Nephron (organoid): ENCODE results near the gene PRKN.

Experiments
- H3K27ac Mint-ChIP-seq, 3 experiments: 2 replicates each; pipeline ENCODE4 v1.8.0; 2020; ENCODE audit warnings: mixed read lengths in 3 of 3, mild to moderate bottlenecking in 2 of 3, moderate library complexity in 1 of 3
- H3K27me3 Mint-ChIP-seq: 2 replicates; pipeline ENCODE4 v1.8.0; 2021; ENCODE audit warnings: low read depth, mild to moderate bottlenecking, moderate library complexity, mixed read lengths
- H3K36me3 Mint-ChIP-seq: 2 replicates; pipeline ENCODE4 v1.8.0; 2020; ENCODE audit warnings: low read depth, mixed read lengths
- H3K4me1 Mint-ChIP-seq: 2 replicates; pipeline ENCODE4 v1.8.0; 2020; ENCODE audit warnings: mixed read lengths
- H3K4me3 Mint-ChIP-seq, 3 experiments: 2 replicates each; pipeline ENCODE4 v1.8.0; 2020; ENCODE audit warnings: mild to moderate bottlenecking in 3 of 3, mixed read lengths in 3 of 3, moderate library complexity in 2 of 3
- H3K9me3 Mint-ChIP-seq: 2 replicates; pipeline ENCODE4 v1.8.0; 2020; ENCODE audit warnings: mixed read lengths
- TF ChIP-seq, protein P1 (sequence below), 3 experiments: fragments of 200-600 bp; sonication (generic); IDR thresholded peaks; one replicate each; pipeline ENCODE4 v1.5.0; 2021; ENCODE audit warnings: antibody characterized with exemption in 3 of 3; ENCODE audit not compliant: unreplicated experiment in 3 of 3

PRKN gene

DNA sequence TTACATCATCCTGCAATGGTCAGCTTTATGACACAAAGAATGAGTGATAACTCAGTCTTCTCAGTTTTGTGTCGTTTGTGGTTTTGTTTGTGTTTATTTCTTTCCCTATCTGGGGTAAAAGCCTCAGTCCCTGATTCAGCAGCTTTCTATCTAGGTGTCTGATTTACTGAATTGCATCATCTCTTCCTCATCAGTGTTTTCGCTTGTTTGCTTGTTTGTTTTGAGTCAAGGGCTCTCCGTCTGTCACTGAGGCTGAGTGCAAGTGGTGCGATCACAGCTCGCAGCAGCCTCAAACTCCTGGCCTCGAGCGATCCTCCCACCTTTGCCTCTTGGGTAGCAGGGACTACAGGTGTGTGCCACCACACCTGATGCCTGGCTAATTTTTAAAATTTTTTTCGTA, 548.9 kb downstream of the PRKN start:
- Mint-ChIP-seq H3K36me3 (no peaks in the 10 kb centered on the region), H3K4me1 (peaks cover 22% of the 10 kb centered on the region), H3K27me3 (no peaks in the 10 kb centered on the region), H3K4me3 (no peak overlapping the region), H3K9me3 (no peaks in the 10 kb centered on the region), H3K27ac (no peak overlapping the region)
- TF ChIP-seq, protein P1, sequence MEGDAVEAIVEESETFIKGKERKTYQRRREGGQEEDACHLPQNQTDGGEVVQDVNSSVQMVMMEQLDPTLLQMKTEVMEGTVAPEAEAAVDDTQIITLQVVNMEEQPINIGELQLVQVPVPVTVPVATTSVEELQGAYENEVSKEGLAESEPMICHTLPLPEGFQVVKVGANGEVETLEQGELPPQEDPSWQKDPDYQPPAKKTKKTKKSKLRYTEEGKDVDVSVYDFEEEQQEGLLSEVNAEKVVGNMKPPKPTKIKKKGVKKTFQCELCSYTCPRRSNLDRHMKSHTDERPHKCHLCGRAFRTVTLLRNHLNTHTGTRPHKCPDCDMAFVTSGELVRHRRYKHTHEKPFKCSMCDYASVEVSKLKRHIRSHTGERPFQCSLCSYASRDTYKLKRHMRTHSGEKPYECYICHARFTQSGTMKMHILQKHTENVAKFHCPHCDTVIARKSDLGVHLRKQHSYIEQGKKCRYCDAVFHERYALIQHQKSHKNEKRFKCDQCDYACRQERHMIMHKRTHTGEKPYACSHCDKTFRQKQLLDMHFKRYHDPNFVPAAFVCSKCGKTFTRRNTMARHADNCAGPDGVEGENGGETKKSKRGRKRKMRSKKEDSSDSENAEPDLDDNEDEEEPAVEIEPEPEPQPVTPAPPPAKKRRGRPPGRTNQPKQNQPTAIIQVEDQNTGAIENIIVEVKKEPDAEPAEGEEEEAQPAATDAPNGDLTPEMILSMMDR (IDR thresholded peaks at IDR 0.05; ENCODE audit: unreplicated experiment in 3 of 3): no peak

DNA sequence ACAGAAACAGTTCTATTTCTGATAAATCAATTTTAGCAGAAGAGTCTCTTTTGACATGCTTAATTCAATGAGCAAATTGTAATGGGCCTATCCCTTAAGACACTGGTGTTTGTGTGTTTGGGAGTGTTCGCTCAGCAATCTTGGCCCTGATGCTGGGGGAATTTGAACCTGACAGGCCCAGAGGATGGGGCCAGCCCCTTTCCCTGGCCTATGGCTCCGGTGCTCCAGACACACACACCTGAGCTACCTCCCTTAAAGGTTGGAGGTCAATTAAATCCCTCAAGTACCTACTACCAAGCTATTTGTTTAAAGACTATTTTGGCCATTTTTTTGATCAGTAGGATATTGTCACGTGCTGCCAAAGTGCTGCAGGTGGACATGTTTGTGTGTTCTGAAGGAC, 549.3 kb downstream of the PRKN start:
- Mint-ChIP-seq H3K4me1 (peaks cover 22% of the 10 kb centered on the region), H3K4me3 (no peak overlapping the region), H3K9me3 (no peaks in the 10 kb centered on the region), H3K27ac (no peak overlapping the region), H3K36me3 (no peaks in the 10 kb centered on the region), H3K27me3 (no peaks in the 10 kb centered on the region)
- TF ChIP-seq, protein P1 (IDR thresholded peaks at IDR 0.05; ENCODE audit: unreplicated experiment in 3 of 3): no peak

- TF ChIP-seq, protein P1 (IDR thresholded peaks at IDR 0.05; ENCODE audit: unreplicated experiment in 3 of 3): peak; percentile 46 to 62 (median 61)
- Mint-ChIP-seq H3K36me3 (no peaks in the 10 kb centered on the region), H3K4me3 (no peak overlapping the region), H3K27me3 (no peaks in the 10 kb centered on the region), H3K4me1 (peaks cover 22% of the 10 kb centered on the region), H3K9me3 (no peaks in the 10 kb centered on the region), H3K27ac (peak overlapping the region; percentile 16 to 80 (median 39))
These were observed 549.8 kb downstream of the PRKN start for GRCh38 chr6:162177746-162178145.

DNA sequence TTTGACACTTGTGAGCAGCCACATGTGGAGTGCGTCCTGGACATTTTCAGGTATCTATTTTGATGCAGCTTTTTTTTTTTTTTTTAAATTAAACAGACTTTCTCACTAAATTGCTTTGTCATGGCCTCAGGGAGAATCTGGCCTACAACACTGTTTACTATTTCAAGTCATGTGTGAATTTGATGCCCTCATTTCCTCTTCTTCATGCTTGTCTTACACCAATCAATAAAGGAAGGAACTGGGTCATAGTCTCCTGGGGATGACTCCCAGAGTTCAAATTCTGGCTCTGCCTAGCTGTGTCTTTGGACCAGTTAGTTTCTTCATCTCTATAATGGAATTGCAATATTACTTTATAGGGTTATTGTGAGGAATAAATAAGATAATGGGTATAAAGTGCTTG, 554.1 kb downstream of the PRKN start:
- Mint-ChIP-seq H3K36me3 (no peaks in the 10 kb centered on the region), H3K27me3 (no peaks in the 10 kb centered on the region), H3K4me3 (no peak overlapping the region), H3K4me1 (peaks cover 16% of the 10 kb centered on the region), H3K9me3 (no peaks in the 10 kb centered on the region), H3K27ac (no peak overlapping the region)
- TF ChIP-seq, protein P1 (IDR thresholded peaks at IDR 0.05; ENCODE audit: unreplicated experiment in 3 of 3): no peak

- Mint-ChIP-seq H3K9me3 (no peaks in the 10 kb centered on the region), H3K4me3 (no peak overlapping the region), H3K27me3 (no peaks in the 10 kb centered on the region), H3K36me3 (no peaks in the 10 kb centered on the region), H3K4me1 (peaks cover 6% of the 10 kb centered on the region), H3K27ac (no peak overlapping the region)
- TF ChIP-seq, protein P1 (IDR thresholded peaks at IDR 0.05; ENCODE audit: unreplicated experiment in 3 of 3): no peak
These were observed 562.1 kb downstream of the PRKN start for GRCh38 chr6:162165479-162165878.

GRCh38 chr6:162157167-162157870, 570.2 kb downstream of the PRKN start:
- H3K27me3 Mint-ChIP-seq: no peaks in the 10 kb centered on the region
- H3K4me1 Mint-ChIP-seq: peaks cover 5% of the 10 kb centered on the region
- H3K4me3 Mint-ChIP-seq: no peak overlapping the region

More at GRCh38 chr6:162157167-162157870, 570.2 kb downstream of the PRKN start:
- TF ChIP-seq, protein P1 (IDR thresholded peaks at IDR 0.05; ENCODE audit: unreplicated experiment in 3 of 3): no peak
- H3K9me3 Mint-ChIP-seq: no peaks in the 10 kb centered on the region
- no peak overlapping the region for H3K27ac Mint-ChIP-seq
- no peaks in the 10 kb centered on the region for H3K36me3 Mint-ChIP-seq
